ENCODE results near the gene GMDS. TPM values are rescaled to one million over a fixed set of nuclear protein-coding genes. Genes with fewer than 3 reads are reported as not detected.
A peak's percentile ranks its signal among the peaks of the same experiment; 100 is the strongest.

GMDS gene
- total RNA-seq, 1 experiment from 2014 or later: 27.6 TPM

- Histone ChIP-seq H2BK15ac (ENCODE audit: low read depth, low read length) (no peak overlapping the region), H3K9ac (ENCODE audit: extremely low read depth, insufficient read length, low read length) (no peak overlapping the region), H3K27ac (ENCODE audit: insufficient read length, low read depth, low read length) (no peak overlapping the region), H4K5ac (ENCODE audit: insufficient read length, low read depth, low read length) (no peak overlapping the region), H3K79me2 (ENCODE audit: insufficient read depth, low read length) (0 out of 2 replicates have a peak, but pooled peaks cover 3% of the 10 kb centered on the region), H3T11ph (ENCODE audit: low read length) (no peak overlapping the region), H2AK5ac (ENCODE audit: insufficient read length, low read length) (no peak overlapping the region), H3K4ac (ENCODE audit: low read depth, low read length) (no peak overlapping the region), H3K56ac (ENCODE audit: insufficient read length, low read depth, low read length) (no peak overlapping the region), H3K14ac (ENCODE audit: insufficient read depth, low read length) (no peak overlapping the region), H3K79me1 (ENCODE audit: insufficient read depth, low read depth, low read length, poor library complexity, severe bottlenecking) (no peaks in the 10 kb centered on the region), H2BK5ac (ENCODE audit: insufficient read length, low read length) (no peak overlapping the region), H4K91ac (ENCODE audit: insufficient read length, low read depth, low read length) (no peak overlapping the region), H3K4me1 (ENCODE audit: insufficient read depth, low read length) (no peaks in the 10 kb centered on the region), H4K20me1 (ENCODE audit: control insufficient read depth, insufficient read depth, insufficient read length) (no peaks in the 10 kb centered on the region), H3K23me2 (ENCODE audit: insufficient read length, low read depth, low read length, poor library complexity, severe bottlenecking) (no peaks in the 10 kb centered on the region), H2BK20ac (ENCODE audit: low read depth, low read length, poor library complexity, severe bottlenecking) (no peak overlapping the region), H3K23ac (ENCODE audit: insufficient read length, low read depth, low read length) (no peak overlapping the region), H2BK12ac (ENCODE audit: insufficient read length, low read depth, low read length) (no peak overlapping the region), H3K4me2 (ENCODE audit: insufficient read depth, insufficient read length, low read length) (no peak overlapping the region), H3K27me3 (ENCODE audit: insufficient read depth, low read length) (no peaks in the 10 kb centered on the region), H3K18ac (ENCODE audit: insufficient read length, low read depth, low read length) (no peak overlapping the region), H2BK120ac (ENCODE audit: low read depth, low read length, poor library complexity, severe bottlenecking) (no peak overlapping the region), H2AFZ (ENCODE audit: low read length) (no peak overlapping the region), H4K8ac (replicated peaks; ENCODE audit: insufficient read length, low read depth, low read length) (no peak overlapping the region), H3K9me3 (ENCODE audit: control insufficient read depth, low read depth, low read length) (no peaks in the 10 kb centered on the region)
- Mint-ChIP-seq H3K27me3 (ENCODE audit: low read depth) (no peaks in the 10 kb centered on the region), H3K27ac (peak overlapping the region in 1 of 3 experiments; percentile 82; a peak in 3 of 7 replicates), H3K4me1 (peaks cover 0 to 7% of the 10 kb centered on the region in 2 experiments; a peak in 2 of 4 replicates), H3K9me3 (no peaks in the 10 kb centered on the region), H3K36me3 (ENCODE audit: insufficient read depth in 1 of 3, low read depth in 3 of 3) (no peaks in the 10 kb centered on the region), H3K4me3 (no peak overlapping the region)
- no CpG with 5 or more reads among the region's 7 CpGs for WGBS (ENCODE audit: extremely low coverage, insufficient read length, low lambda C conversion rate)
- DNase-seq: no peak
- no peak for TF ChIP-seq CTCF (conservative IDR thresholded peaks at IDR 0.05)
Measured at GRCh38 chr6:2117447-2117846, 128.0 kb downstream of the GMDS start.
